SK-N-SH treated with all-trans-retinoic acid at 6 μM for 48 hours (cell line): ENCODE data around the gene ITPKA.

Experiments used
- ATAC-seq: fragments of 200-7000 bp; cut with Tn5 transposase; 3 replicates; pipeline ENCODE4 v1.9.1; 2020; ENCODE audit warnings: mild to moderate bottlenecking, moderate library complexity
- BACH2 ChIP-seq: fragments of 250-450 bp; sonication (Bioruptor Pico); IDR thresholded peaks from 2 replicates; pipeline ENCODE4 v1.9.0; 2021; ENCODE audit warnings: mild to moderate bottlenecking, borderline replicate concordance
- CREB5 ChIP-seq: fragments of 250-450 bp; sonication (Bioruptor Pico); IDR thresholded peaks from 2 replicates; pipeline ENCODE4 v1.5.1; 2020; ENCODE audit warnings: low read depth, mild to moderate bottlenecking, moderate library complexity
- CSDC2 ChIP-seq: fragments of 250-450 bp; sonication (Bioruptor Pico); IDR thresholded peaks from 2 replicates; pipeline ENCODE4 v1.5.0; 2020; ENCODE audit warnings: mild to moderate bottlenecking, moderate library complexity
- CSRNP3 ChIP-seq: fragments of 250-450 bp; sonication (Bioruptor Pico); IDR thresholded peaks from 2 replicates; pipeline ENCODE4 v1.5.1; 2021; ENCODE audit warnings: mild to moderate bottlenecking, moderate library complexity
- ESRRG ChIP-seq: fragments of 250-450 bp; sonication (Bioruptor Pico); IDR thresholded peaks from 2 replicates; pipeline ENCODE4 v1.6.1; 2021; ENCODE audit warnings: mild to moderate bottlenecking
- GLIS3 ChIP-seq: fragments of 250-450 bp; sonication (Bioruptor Pico); IDR thresholded peaks from 2 replicates; pipeline ENCODE4 v1.5.0; 2020; ENCODE audit warnings: mild to moderate bottlenecking, moderate library complexity
- ISL1 ChIP-seq: fragments of 250-450 bp; sonication (Bioruptor Pico); IDR thresholded peaks from 2 replicates; pipeline ENCODE4 v2.1.2; 2022; ENCODE audit warnings: mild to moderate bottlenecking, moderate library complexity
- OSR1 ChIP-seq: fragments of 250-450 bp; sonication (Bioruptor Pico); IDR thresholded peaks from 2 replicates; pipeline ENCODE4 v1.8.0; 2022; ENCODE audit warnings: moderate library complexity, mild to moderate bottlenecking, inconsistent platforms
- POU6F1 ChIP-seq: fragments of 250-450 bp; sonication (Bioruptor Pico); IDR thresholded peaks from 2 replicates; pipeline ENCODE4 v1.8.0; 2021; ENCODE audit warnings: low read depth, mild to moderate bottlenecking, moderate library complexity, borderline replicate concordance
- PPARA ChIP-seq: fragments of 250-450 bp; sonication (Bioruptor Pico); IDR thresholded peaks from 2 replicates; pipeline ENCODE4 v1.5.0; 2020; ENCODE audit warnings: mild to moderate bottlenecking, borderline replicate concordance
- SNAI2 ChIP-seq: fragments of 250-450 bp; sonication (Bioruptor Pico); IDR thresholded peaks from 2 replicates; pipeline ENCODE4 v1.5.0; 2020; ENCODE audit warnings: mild to moderate bottlenecking, moderate library complexity
- TCF4 ChIP-seq: fragments of 250-450 bp; sonication (Bioruptor Pico); IDR thresholded peaks from 2 replicates; pipeline ENCODE4 v1.8.0; 2021; ENCODE audit warnings: mild to moderate bottlenecking, moderate library complexity, borderline replicate concordance
- TOX ChIP-seq: fragments of 250-450 bp; sonication (Bioruptor Pico); IDR thresholded peaks from 2 replicates; pipeline ENCODE4 v1.8.0; 2021; ENCODE audit warnings: mild to moderate bottlenecking, moderate library complexity, borderline replicate concordance
- TSHZ2 ChIP-seq: fragments of 250-450 bp; sonication (Bioruptor Pico); IDR thresholded peaks from 2 replicates; pipeline ENCODE4 v1.5.0; 2020; ENCODE audit warnings: mild to moderate bottlenecking, moderate library complexity
- ZC3H10 ChIP-seq: fragments of 250-450 bp; sonication (Bioruptor Pico); IDR thresholded peaks from 2 replicates; pipeline ENCODE4 v1.5.1; 2021; ENCODE audit warnings: mild to moderate bottlenecking, moderate library complexity
- ZFP3 ChIP-seq: fragments of 250-450 bp; sonication (Bioruptor Pico); IDR thresholded peaks from 2 replicates; pipeline ENCODE4 v1.5.0; 2020; ENCODE audit warnings: mild to moderate bottlenecking, moderate library complexity
- ZNF565 ChIP-seq: fragments of 450-650 bp; formaldehyde crosslinking; conservative IDR thresholded peaks from 2 replicates; pipeline ENCODE4 v1.5.0; 2020; ENCODE audit warnings: low read depth, mild to moderate bottlenecking, moderate library complexity
- ZNF70 ChIP-seq: fragments of 450-650 bp; formaldehyde crosslinking; IDR thresholded peaks from 2 replicates; pipeline ENCODE4 v1.5.0; 2020; ENCODE audit warnings: mild to moderate bottlenecking, moderate library complexity
- ZNF8 ChIP-seq: fragments of 450-650 bp; formaldehyde crosslinking; IDR thresholded peaks from 2 replicates; pipeline ENCODE4 v1.5.0; 2020; ENCODE audit warnings: mild to moderate bottlenecking, moderate library complexity

ITPKA gene

DNA sequence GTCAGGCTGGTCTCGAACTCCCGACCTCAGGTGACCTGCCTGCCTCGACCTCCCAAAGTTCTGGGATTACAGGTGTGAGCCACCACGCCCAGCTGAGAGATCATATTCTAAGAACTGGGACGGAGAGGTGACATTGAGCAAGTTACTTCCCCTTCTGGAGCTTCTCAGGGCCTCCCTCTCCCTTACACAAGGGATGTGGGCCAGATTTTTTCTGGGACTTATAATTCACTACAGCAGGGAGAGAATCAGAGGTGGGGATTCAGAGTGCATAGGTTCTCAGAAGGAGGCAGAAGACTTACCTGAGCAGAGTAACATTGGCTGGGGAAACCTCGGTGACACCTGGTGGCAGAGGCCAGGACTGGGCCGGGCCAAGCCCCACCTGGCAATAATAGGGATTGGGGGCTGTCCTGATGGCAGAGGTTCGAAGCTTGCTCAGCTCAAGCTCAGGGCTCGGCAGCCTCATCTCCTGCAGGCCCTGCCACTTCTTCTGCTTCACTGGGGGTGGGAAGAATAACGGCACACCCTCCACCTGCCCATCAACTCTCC, 13.2 kb downstream of the ITPKA start:
- ATAC-seq = no peak
- TF ChIP-seq ZFP3 (CRISPR knock-in tag) (no peak), TSHZ2 (CRISPR knock-in tag) (no peak), TOX (CRISPR knock-in tag) (no peak)

DNA sequence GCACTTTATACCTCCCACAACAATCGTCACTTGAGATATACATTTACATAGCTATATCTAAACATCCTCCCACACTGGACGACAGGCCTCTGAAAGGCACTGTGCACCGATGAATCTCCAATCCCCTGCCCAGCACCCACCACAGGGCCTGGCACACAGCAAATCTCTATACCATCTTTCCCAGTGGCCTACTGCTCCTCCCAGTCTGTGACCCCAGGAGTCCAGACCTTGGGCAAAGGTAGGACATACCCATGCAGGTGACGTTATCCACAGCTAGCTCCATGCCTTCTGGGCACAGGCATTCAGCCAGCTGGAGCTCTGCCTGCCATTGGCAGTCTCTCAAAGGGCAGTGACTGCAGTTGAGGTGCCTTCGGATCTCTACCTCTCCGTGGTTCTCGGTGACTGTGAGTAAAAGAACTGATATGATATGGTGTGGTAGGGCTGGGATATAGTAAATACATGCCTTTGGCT, 14.2 kb downstream of the ITPKA start:
- ATAC-seq = no peak
- TF ChIP-seq PPARA (no peak), POU6F1 (CRISPR knock-in tag) (no peak), SNAI2 (no peak), GLIS3 (no peak), CREB5 (CRISPR knock-in tag) (no peak)

- TF ChIP-seq ZNF70 (CRISPR knock-in tag) (no peak), ZNF565 (CRISPR knock-in tag) (no peak), ZFP3 (CRISPR knock-in tag) (no peak), ESRRG (CRISPR knock-in tag) (no peak), ZNF8 (CRISPR knock-in tag) (no peak), ZC3H10 (CRISPR knock-in tag) (no peak), TOX (CRISPR knock-in tag) (no peak)
- no peak for ATAC-seq
Measured at GRCh38 chr15:41510728-41511127, 17.1 kb downstream of the ITPKA start.

- ATAC-seq = no peak
- TF ChIP-seq POU6F1 (CRISPR knock-in tag) (no peak), TCF4 (CRISPR knock-in tag) (no peak), PPARA (no peak)
Measured at GRCh38 chr15:41511331-41511898, 17.7 kb downstream of the ITPKA start.

GRCh38 chr15:41511899-41512369, 18.3 kb downstream of the ITPKA start:
- no peak for ATAC-seq
- TF ChIP-seq ISL1 (no peak), ZNF8 (CRISPR knock-in tag) (no peak), ZNF70 (CRISPR knock-in tag) (no peak), GLIS3 (no peak), ZNF565 (CRISPR knock-in tag) (no peak), BACH2 (CRISPR knock-in tag) (no peak)

GRCh38 chr15:41512512-41512939, 18.9 kb downstream of the ITPKA start:
- peak; percentile 32 for ATAC-seq
- no peak for TF ChIP-seq OSR1
- no peak for TF ChIP-seq CSDC2
- no peak for TF ChIP-seq TOX (CRISPR knock-in tag)
- no peak for TF ChIP-seq CSRNP3
- no peak for TF ChIP-seq GLIS3
- no peak for TF ChIP-seq ZC3H10 (CRISPR knock-in tag)
- no peak for TF ChIP-seq BACH2 (CRISPR knock-in tag)
